Measurements from ENCODE around the gene DUS2.

GRCh38 chr16:68079626-68080344 lies 56.7 kb downstream of the DUS2 start:
- TF ChIP-seq, protein P1, sequence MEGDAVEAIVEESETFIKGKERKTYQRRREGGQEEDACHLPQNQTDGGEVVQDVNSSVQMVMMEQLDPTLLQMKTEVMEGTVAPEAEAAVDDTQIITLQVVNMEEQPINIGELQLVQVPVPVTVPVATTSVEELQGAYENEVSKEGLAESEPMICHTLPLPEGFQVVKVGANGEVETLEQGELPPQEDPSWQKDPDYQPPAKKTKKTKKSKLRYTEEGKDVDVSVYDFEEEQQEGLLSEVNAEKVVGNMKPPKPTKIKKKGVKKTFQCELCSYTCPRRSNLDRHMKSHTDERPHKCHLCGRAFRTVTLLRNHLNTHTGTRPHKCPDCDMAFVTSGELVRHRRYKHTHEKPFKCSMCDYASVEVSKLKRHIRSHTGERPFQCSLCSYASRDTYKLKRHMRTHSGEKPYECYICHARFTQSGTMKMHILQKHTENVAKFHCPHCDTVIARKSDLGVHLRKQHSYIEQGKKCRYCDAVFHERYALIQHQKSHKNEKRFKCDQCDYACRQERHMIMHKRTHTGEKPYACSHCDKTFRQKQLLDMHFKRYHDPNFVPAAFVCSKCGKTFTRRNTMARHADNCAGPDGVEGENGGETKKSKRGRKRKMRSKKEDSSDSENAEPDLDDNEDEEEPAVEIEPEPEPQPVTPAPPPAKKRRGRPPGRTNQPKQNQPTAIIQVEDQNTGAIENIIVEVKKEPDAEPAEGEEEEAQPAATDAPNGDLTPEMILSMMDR (IDR thresholded peaks at IDR 0.05), result no peak
- TF ChIP-seq EZH2 (IDR thresholded peaks at IDR 0.05), result no peak
